Measurements from ENCODE around the gene TALDO1.

TALDO1 gene

DNA sequence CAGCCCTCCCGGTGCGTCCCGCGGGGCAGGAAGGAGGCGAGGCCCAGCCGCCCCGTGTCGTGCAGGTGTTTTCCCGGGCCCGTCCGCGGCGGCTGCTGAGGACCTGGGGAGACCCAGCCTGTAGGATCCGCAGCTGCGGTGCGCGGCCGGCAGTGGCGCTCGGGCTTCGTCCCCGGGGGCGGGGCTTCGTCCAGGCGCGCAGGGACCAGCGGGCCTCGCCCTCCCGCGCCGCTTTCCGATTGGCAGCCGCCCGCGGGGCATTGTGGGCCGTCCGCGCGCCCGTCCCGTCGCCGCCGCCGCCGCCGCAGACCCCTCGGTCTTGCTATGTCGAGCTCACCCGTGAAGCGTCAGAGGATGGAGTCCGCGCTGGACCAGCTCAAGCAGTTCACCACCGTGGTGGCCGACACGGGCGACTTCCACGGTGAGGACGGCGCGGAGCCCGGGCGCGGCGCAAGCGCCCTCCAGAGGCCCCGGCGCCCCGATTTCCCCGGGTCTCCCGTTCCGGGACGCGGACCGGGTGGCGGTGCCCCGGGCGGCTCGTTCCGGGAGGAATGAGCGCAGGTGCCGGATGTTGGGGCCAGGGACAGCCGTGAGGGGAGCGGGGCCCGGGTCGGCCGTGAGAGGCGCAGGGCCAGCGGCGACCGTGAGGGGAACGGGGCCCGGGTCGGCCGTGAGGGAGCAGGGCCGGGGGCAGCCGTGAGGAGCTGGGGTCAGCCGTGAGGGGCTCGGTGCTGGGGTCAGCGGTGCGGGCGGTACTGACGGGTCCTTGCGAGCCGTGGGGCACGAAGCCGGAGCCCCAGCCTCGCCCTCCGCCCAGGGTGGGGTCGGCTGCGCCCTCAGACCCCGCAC lies at the start of gene TALDO1:
Gene TALDO1 (plus strand): TSS at position 307 of the 849 bp plus-strand sequence. CDS start 18 bp downstream, at position 325.
- Mint-ChIP-seq H3K4me3 (peak within 1 kb of the TSS; percentile 88), H3K9me3 (no peaks in the 10 kb centered on the region), H3K36me3 (peaks cover 9% of the 10 kb centered on the region), H3K27me3 (no peaks in the 10 kb centered on the region), H3K4me1 (peaks cover 21% of the 10 kb centered on the region), H3K27ac (peak within 1 kb of the TSS; percentile 89)
- peak; percentile 91 for DNase-seq
- CTCF ChIA-PET = interaction anchor here (0.7 to 1.2 kb wide), 3 partner anchors 10 to 20 kb away, joined by 3 to 4 read pairs (median 4); no protein-coding TSS in a partner anchor

DNA sequence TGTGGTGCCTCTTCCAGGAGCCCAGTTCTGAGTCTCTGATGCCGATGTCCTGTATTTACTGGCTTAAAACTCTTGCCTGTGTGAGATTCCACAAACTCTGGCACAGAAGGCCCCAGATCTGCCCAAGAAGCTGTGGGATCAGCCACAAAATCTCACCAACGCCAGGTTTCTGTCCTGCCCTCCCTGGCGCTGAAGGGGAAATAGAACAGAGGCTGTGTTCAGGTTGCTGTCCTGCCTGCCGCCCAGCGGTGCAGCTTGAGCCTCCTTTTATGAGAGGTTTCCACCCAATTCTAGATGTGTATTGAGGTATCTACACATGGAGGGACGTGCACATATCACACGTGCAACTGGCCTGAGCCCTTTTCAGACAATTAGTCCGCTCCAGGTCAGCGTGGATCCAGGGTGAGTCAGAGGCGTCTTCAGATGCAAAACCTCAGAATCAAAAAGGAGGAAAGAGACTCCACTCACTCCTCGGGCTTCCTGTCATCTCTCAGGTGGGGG lies 49.4 kb upstream of the TALDO1 start:
- Mint-ChIP-seq H3K27ac (peak overlapping the region; percentile 65), H3K4me3 (peak overlapping the region; percentile 48), H3K9me3 (no peaks in the 10 kb centered on the region), H3K27me3 (peaks cover 6% of the 10 kb centered on the region), H3K4me1 (peaks cover 40% of the 10 kb centered on the region), H3K36me3 (peaks cover 20% of the 10 kb centered on the region)
- DNase-seq = no peak
- CTCF ChIA-PET = interaction anchor here (1.6 to 2.6 kb wide), 3 partner anchors 9 to 28 kb away, joined by 4 to 10 read pairs (median 6); no protein-coding TSS in a partner anchor

DNA sequence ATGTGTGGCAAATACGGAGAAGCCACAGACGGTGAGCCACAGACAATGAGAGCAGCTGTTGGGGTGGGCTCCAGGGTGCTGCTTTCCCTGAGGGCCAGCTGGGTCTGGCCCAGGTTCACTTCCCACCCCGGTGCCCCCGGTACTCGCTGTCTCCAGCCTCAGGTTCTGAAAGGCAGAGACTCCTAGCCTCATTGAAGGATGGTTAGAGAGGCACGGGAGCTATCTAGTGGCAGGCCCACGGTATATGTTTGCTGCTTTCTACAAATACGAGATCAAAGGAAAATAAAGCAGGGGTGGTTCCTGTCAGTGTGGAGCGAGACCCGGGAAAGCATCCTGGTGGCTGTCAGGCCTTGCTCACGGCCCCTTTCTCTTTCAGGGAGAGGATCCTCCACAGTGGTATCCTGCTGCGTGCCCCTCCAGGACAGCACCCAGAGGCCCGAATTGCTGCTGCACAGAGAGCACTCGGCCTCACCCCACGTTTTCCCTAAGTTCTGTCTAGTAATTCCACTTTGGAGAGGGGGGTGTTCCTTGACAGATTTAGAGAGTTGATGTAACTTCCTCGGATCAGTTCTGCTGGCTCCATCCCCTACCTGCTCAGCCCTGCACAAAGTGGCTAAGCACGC lies 48.7 kb upstream of the TALDO1 start:
- DNase-seq = no peak
- Mint-ChIP-seq H3K27ac (no peak overlapping the region), H3K36me3 (peaks cover 13% of the 10 kb centered on the region), H3K9me3 (no peaks in the 10 kb centered on the region), H3K4me1 (peaks cover 32% of the 10 kb centered on the region), H3K27me3 (peaks cover under 1% of the 10 kb centered on the region), H3K4me3 (no peak overlapping the region)
- CTCF ChIA-PET = interaction anchor here (1.6 kb wide), 2 partner anchors 9 to 24 kb away, joined by 4 to 6 read pairs; no protein-coding TSS in a partner anchor

DNA sequence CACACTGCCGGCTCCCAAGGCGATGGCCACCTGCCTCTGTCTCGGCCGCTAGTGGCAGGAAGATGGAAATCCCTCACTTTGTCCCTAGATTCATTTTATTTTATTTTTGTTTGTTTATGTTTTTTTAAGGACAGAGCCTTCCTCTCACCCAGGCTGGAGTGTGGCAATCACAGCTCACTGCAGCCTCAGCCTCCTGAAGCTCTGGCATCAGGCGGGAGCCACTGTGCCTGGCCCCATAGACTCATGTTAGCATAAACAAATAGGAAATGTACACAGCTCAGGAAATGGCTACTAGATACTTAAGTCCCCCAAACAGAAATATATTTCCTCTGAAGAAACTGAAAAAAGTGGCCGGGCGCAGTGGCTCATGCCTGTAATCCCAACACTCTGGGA lies 48.2 kb upstream of the TALDO1 start:
- Mint-ChIP-seq H3K4me1 (peaks cover 31% of the 10 kb centered on the region), H3K36me3 (peaks cover 12% of the 10 kb centered on the region), H3K27ac (no peak overlapping the region), H3K4me3 (no peak overlapping the region), H3K9me3 (no peaks in the 10 kb centered on the region), H3K27me3 (no peaks in the 10 kb centered on the region)
- CTCF ChIA-PET = no interaction called here
- DNase-seq = no peak

DNA sequence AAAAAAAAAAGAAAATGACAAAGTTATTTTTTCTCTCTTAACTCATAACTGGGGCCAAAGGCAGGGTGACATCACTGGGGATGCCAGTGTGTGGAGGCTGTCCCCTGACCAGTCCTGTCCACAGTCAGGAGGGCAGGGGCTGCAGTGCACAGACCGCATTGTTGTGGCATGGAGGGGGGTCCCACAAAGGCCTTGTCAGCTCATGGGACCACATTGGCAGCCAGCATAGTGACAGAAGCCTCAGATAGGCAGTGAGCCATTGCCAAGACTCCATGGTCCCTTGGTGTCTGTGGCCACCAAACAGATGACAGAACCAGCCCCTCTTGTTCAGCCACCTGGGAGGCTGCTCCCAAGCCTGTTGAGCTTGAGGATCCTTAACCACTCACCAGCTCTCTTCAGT lies 47.5 kb upstream of the TALDO1 start:
- Mint-ChIP-seq H3K36me3 (peaks cover 12% of the 10 kb centered on the region), H3K27me3 (peaks cover 3% of the 10 kb centered on the region), H3K4me1 (peaks cover 29% of the 10 kb centered on the region), H3K4me3 (no peak overlapping the region), H3K9me3 (no peaks in the 10 kb centered on the region), H3K27ac (no peak overlapping the region)
- DNase-seq = no peak
- CTCF ChIA-PET = no interaction called here

DNA sequence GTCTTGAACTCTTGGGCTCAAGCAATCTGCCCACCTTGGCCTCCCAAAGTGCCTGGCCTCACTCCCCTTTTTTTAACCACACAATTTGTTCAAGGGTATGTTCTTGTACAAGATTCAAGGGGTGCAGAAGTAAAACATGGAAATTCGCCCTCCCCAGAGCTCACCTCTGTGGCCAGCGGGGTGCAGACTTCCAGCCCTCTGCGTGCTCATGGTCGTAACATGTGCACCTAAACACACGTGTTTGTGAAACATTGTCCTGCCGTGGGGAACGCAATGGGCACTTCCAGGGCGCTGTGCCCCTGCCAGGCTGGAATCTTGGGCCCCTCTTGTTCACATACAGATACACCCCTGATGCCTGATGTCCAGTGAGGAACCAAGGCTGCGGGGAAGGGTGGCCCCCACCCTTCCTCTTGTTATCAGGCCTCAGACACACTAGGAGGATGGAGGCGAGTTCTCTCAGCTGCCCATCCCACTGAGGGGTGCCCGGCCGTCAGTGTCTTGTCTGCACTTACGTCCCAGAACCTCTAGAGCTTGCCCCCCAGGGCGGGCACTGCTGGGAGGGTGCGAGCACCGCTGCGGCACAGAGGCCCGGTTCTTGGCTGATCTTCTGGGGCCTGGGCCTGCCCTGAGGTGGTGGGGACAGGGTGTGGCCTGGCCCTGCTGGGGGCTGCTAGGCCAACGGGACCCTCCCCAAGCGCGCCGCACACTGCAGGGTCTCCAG lies 45.4 kb upstream of the TALDO1 start:
- no peak for DNase-seq
- Mint-ChIP-seq H3K4me1 (peaks cover 24% of the 10 kb centered on the region), H3K27ac (no peak overlapping the region), H3K36me3 (peaks cover 13% of the 10 kb centered on the region), H3K27me3 (peaks cover 25% of the 10 kb centered on the region), H3K9me3 (no peaks in the 10 kb centered on the region), H3K4me3 (no peak overlapping the region)
- CTCF ChIA-PET = no interaction called here

DNA sequence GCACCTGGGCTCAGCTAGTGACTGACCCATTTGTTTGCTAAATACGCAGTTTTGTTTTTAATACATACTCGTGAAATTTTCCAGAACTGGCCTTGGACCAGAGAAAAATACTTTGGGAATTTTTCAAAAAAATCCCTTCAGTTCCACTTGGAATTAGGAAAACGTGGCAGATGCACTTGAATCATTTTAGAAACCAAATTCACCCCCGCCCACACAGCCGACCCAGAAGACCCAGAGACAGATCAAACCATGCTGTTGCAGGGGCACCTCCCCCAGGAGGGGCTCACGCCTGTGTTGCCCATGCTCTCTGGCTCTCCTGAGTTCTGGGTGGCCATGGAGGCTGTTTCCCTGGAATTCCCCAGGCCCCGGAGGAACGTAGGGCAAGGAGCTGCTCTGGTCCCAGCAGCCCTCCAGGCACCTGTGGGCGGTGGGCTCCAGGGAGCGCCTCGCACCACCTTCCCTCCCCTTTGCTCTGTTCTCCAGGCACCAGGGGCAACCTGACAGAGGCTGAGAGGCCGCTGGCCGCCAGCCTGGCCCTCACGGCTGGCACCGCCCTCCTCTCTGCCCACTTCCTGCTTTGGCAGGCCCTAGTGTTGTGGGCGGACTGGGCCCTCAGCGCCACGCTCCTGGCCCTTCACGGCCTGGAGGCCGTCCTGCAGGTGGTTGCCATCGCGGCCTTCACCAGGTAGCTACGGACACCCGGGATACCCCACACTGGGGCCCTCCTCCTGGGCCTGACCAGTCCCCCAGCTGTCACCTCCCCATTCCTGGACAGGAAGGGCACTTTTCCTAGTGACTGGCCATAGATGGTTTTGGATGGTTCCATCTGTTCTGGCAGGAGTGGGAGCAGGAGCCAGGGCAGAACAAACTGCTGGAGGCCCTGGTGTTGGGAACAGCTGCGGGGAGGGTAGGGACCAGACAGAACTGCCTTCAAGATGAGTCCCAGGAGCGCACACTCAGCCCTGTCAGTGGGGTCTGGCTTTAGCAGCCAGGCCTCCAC lies 44.5 kb upstream of the TALDO1 start:
- Mint-ChIP-seq H3K36me3 (peaks cover 13% of the 10 kb centered on the region), H3K27ac (no peak overlapping the region), H3K4me1 (peaks cover 19% of the 10 kb centered on the region), H3K27me3 (peaks cover 33% of the 10 kb centered on the region), H3K9me3 (no peaks in the 10 kb centered on the region), H3K4me3 (no peak overlapping the region)
- DNase-seq = no peak
- CTCF ChIA-PET = no interaction called here

DNA sequence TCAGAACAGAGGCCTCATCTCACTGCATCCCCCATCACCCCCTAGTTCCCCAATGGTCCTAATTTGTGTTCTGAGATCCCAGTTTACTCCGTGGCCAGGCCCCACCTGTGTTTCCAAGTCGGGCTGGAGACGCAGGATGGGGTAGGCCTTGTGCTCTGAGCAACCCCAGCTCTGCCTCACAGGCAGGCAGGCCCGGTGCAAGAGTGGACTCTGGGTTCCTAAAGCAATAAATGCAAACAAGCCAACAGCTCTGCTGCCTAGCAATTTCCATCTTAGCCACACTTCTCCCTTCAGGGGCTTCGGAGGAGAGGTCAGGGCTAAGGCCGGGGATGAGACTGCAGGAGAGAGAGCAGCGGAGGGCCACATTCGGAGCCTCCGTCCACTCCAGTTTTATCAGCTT lies 43.8 kb upstream of the TALDO1 start:
- CTCF ChIA-PET = no interaction called here
- Mint-ChIP-seq H3K36me3 (peaks cover 11% of the 10 kb centered on the region), H3K4me1 (peaks cover 12% of the 10 kb centered on the region), H3K27ac (no peak overlapping the region), H3K27me3 (peaks cover 41% of the 10 kb centered on the region), H3K4me3 (no peak overlapping the region), H3K9me3 (no peaks in the 10 kb centered on the region)
- DNase-seq = no peak

DNA sequence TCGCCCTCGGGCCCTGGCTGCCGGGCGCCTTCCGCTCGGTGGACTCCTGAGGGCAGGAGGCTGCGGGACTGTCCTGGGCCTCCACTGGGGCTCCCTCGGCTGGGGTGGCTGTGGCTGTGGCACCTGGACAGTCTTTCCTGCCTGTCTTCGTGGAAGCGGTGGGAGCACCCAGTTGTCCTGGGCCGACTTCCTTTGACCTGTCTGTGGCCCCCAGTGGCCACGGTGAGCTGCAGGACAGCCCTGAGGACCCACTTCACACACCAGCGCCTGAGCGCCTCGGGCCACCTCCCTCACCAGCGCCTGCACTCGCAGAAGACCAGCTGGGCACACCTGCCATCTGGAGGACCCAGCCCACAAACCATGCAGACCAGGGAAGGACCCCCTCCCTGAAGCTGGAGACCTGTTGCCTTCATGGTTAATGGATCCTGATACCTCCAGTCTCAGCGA lies 43.0 kb upstream of the TALDO1 start:
- no peak overlapping the region for H3K27ac Mint-ChIP-seq
- peaks cover 6% of the 10 kb centered on the region for H3K4me1 Mint-ChIP-seq
- no peaks in the 10 kb centered on the region for H3K9me3 Mint-ChIP-seq

DNA sequence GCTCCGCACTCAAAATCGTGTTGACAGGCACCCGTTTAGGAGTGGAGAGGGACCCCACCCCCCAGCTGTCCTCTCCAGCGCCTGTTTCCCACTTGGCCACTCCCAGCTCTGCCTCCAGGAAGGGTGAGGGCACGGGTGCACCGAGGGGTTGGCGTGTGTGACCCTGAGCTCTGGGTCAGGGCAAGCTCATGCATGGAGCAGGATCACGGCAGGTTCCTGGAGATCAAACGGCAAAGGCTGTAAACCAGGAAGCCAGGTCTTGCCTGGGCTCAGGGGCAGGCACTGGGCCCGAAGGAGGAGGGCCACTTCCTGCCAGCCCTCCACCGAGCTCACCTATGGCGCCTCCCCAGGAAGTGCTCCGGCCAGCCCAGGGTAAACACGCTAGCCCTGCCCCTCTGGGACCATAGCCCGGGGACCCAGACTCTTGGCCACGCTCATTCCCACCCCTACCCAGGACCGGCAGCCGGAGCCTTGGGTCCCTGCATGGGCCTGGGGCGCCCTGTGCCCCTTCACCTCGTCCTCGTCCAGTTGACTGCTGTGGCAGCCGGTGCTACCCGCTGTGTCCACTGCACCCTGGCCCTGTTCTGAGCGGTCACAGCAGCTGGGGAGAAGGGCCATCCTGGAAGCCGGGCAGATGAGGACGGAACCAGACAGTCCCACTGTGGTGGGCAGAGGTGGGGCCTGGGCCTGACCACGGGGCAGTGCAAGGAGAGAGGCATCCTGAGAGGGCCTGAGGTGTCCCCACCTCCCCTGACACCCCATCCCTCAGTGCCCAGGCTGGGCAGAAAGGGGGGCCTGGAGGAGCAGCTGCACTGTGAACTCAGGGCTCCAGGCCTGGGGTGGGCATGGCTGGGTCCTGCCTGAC lies 42.3 kb upstream of the TALDO1 start:
- Mint-ChIP-seq H3K9me3 (no peaks in the 10 kb centered on the region), H3K4me1 (peaks cover 4% of the 10 kb centered on the region), H3K4me3 (no peak overlapping the region), H3K27me3 (peaks cover 55% of the 10 kb centered on the region), H3K36me3 (peaks cover 7% of the 10 kb centered on the region), H3K27ac (no peak overlapping the region)
- CTCF ChIA-PET = interaction anchor here (0.7 kb wide), 1 partner anchor 151 kb away, joined by 3 read pairs; no protein-coding TSS in a partner anchor
- no peak for DNase-seq

More for the DNA sequence above, 43.0 kb upstream of the TALDO1 start:
- CTCF ChIA-PET = no interaction called here
- Mint-ChIP-seq H3K4me3 (no peak overlapping the region), H3K27me3 (peaks cover 47% of the 10 kb centered on the region), H3K36me3 (peaks cover 9% of the 10 kb centered on the region)
- no peak for DNase-seq

DNA sequence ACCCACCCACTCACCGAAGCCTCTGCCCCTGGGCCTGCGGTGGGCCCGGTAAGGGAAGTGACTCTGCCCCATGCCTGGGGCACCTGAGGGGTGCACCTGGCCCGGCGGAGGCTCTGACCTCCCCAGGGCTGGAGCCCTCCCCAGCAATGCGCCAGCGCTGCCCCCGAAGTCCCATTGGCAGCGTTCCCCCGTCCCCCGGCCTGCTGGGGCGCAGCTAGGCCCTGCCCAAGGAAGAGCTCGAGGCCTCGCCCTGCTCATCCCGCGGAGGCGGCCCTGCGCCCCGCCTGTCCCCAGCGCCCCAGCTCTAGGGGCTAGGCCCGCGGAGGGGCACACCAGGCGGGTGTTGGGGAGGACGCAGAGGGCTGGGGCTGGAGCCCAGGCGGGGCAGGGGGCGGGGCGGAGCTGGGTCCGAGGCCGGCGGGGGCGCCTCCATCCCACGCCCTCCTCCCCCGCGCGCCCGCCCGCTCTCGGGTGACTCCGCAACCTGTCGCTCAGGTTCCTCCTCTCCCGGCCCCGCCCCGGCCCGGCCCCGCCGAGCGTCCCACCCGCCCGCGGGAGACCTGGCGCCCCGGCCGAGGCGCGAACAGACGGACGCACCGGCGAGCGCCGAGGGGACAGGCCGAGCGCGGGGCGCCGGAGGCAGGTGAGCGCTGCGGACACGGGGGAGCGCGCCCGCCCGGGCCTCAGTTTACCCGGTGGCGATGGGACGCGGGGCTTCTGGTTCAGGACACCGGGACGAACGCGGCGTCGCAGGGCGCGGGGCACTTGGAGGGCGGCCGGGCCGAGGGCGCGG lies 41.4 kb upstream of the TALDO1 start, which contains the start of gene EPS8L2:
Gene EPS8L2 (plus strand): TSS at position 586 of the 793 bp plus-strand sequence. CDS start 3,177 bp downstream, outside the sequence.
- H3K9me3 Mint-ChIP-seq = no peaks in the 10 kb centered on the region
- no peak within 1 kb of the TSS for H3K27ac Mint-ChIP-seq
- peak; percentile 53 for DNase-seq
- H3K4me3 Mint-ChIP-seq = no peak within 1 kb of the TSS
- H3K36me3 Mint-ChIP-seq = peaks cover 3% of the 10 kb centered on the region
- CTCF ChIA-PET = interaction anchor here (0.7 kb wide), 1 partner anchor 152 kb away, joined by 3 read pairs; no protein-coding TSS in a partner anchor
- peaks cover 11% of the 10 kb centered on the region for H3K4me1 Mint-ChIP-seq
- peaks cover 63% of the 10 kb centered on the region for H3K27me3 Mint-ChIP-seq
